Tibial nerve (tissue), 4 donors: ENCODE results near the gene LXN.

Source experiments
- CTCF ChIP-seq, 5 experiments: fragments of 200-600 bp in 3 of 5; fragments of 450-650 bp in 2 of 5; sonication (generic) in 3 of 5; IDR thresholded peaks; one replicate each; pipeline ENCODE4 v1.5.1; 2016 to 2019; ENCODE audit warnings: antibody characterized with exemption in 5 of 5, mild to moderate bottlenecking in 3 of 5, moderate library complexity in 2 of 5
- EP300 ChIP-seq, 2 donors: sonication (generic); formaldehyde crosslinking; IDR thresholded peaks; one replicate each; pipeline ENCODE4 v1.6.1; 2017; ENCODE audit warnings: antibody characterized with exemption in 2 of 2, mild to moderate bottlenecking in 1 of 2

DNA sequence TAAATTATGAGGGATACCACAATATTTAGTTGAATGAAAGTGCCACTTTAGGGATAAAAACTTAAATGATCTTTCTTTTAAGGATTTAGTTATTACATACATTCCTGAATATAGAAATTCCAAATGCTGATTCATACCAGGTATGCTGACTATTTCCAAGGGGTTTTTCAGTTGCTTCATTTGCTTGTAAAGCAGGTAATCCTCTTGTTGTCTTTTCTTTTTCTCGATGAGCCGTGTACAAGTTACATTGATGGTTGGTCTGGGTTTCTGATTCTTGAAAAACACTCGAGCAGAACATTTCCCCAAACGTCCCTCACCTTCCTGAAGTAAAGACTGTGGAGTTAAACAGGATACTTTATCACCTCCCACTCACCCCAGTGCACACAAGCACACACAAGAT is 38.2 kb upstream of the LXN start:
- no peak for TF ChIP-seq CTCF (IDR thresholded peaks at IDR 0.05)
- TF ChIP-seq EP300 (IDR thresholded peaks at IDR 0.05), result no peak
